GM12878 (cell line): ENCODE results near the gene NTN1.

ENCODE experiments used
- CBFB ChIP-seq: IDR thresholded peaks from 2 replicates; pipeline ENCODE4 v1.6.1; 2016; ENCODE audit warnings: antibody characterized with exemption, low read depth
- CHD1 ChIP-seq: IDR thresholded peaks from 2 replicates; pipeline ENCODE4 v1.6.1; 2012; ENCODE audit warnings: low read depth, low read length, improper control_type of control experiment
- ELK1 ChIP-seq: IDR thresholded peaks from 2 replicates; pipeline ENCODE4 v1.6.1; 2012; ENCODE audit warnings: low read depth, low read length, improper control_type of control experiment
- ESRRA ChIP-seq: IDR thresholded peaks from 2 replicates; pipeline ENCODE4 v1.6.1; 2012; ENCODE audit warnings: mild to moderate bottlenecking, low read length, improper control_type of control experiment
- PKNOX1 ChIP-seq: fragments of 450-650 bp; IDR thresholded peaks from 2 replicates; pipeline ENCODE4 v1.6.1; 2016; ENCODE audit warnings: mild to moderate bottlenecking
- POLR2AphosphoS2 ChIP-seq: IDR thresholded peaks from 2 replicates; pipeline ENCODE4 v1.6.1; 2011; ENCODE audit warnings: low read depth, mild to moderate bottlenecking, low read length, improper control_type of control experiment, moderate library complexity
- POLR2AphosphoS5 ChIP-seq: IDR thresholded peaks from 2 replicates; pipeline ENCODE4 v1.6.1; 2011; ENCODE audit warnings: mild to moderate bottlenecking, low read length, inconsistent platforms
- RBBP5 ChIP-seq: fragments of 200-600 bp; sonication (generic); conservative IDR thresholded peaks from 2 replicates; pipeline ENCODE4 v1.6.1; 2016
- YY1 ChIP-seq: IDR thresholded peaks from 2 replicates; pipeline ENCODE4 v1.6.1; 2011; ENCODE audit warnings: low read depth, mild to moderate bottlenecking, low read length
- TF ChIP-seq, protein P1 (sequence below), 3 experiments: IDR thresholded peaks in 2 of 3; conservative IDR thresholded peaks in 1 of 3; 2 replicates each; pipeline ENCODE4 v1.5.1; 2011; ENCODE audit warnings: low read depth in 3 of 3, low read length in 3 of 3, mild to moderate bottlenecking in 3 of 3, control low read depth in 2 of 3, moderate library complexity in 2 of 3, inconsistent platforms in 1 of 3, mixed read lengths in 1 of 3; ENCODE audit not compliant: control insufficient read depth in 2 of 3, insufficient read depth in 1 of 3; ENCODE audit errors: extremely low read depth in 1 of 3

DNA sequence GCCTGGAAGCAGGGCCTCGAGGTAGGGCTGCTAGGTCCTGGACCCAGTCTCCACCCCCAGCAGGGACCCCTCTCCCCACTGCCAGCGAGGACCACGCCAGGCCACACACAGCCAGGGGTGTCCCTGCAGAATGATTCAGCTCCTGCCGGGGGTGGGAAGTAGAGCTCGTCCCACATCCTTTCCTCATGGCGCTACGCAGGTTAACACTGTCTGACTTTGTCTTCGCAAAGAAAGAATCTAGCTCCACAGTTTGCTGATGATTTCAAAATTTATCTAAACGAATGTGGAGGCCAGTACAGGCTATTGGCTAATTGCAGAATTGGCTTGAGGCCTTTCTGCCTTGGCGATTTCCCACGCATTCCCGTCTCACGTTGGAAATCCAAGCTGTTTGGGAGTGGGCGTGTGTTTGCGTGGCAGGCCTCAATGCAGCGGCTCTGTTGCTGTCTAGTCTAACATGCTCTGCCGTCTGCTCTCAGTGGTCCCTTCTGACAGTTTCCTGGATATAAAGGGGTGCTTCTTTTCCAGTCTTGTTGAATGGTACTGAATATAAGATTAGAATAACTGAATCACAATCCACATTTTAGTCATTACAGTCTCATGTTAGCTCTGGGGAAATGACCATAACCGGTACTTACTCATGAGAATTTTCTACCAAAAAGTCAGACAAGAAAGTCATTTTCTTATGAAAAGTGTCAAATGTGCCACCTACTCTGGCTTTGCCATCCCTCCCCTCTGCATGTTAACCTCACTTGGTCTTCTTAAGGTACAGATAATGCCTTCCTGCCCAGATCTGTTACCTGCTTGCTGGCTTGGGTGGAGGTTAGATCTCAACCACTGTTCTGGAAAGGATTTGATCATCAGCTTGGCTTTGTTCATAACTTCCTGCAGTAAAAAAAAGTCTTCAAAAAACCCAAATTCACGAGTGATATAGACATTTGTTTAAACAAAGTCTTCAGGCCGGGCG, 252.4 kb downstream of the NTN1 start:
- TF ChIP-seq POLR2AphosphoS5, result no peak
- no peak for TF ChIP-seq YY1
- no peak for TF ChIP-seq POLR2AphosphoS2
- no peak for TF ChIP-seq CHD1
- no peak for TF ChIP-seq RBBP5
- no peak for TF ChIP-seq ELK1
- TF ChIP-seq PKNOX1, result no peak
- TF ChIP-seq, protein P1, sequence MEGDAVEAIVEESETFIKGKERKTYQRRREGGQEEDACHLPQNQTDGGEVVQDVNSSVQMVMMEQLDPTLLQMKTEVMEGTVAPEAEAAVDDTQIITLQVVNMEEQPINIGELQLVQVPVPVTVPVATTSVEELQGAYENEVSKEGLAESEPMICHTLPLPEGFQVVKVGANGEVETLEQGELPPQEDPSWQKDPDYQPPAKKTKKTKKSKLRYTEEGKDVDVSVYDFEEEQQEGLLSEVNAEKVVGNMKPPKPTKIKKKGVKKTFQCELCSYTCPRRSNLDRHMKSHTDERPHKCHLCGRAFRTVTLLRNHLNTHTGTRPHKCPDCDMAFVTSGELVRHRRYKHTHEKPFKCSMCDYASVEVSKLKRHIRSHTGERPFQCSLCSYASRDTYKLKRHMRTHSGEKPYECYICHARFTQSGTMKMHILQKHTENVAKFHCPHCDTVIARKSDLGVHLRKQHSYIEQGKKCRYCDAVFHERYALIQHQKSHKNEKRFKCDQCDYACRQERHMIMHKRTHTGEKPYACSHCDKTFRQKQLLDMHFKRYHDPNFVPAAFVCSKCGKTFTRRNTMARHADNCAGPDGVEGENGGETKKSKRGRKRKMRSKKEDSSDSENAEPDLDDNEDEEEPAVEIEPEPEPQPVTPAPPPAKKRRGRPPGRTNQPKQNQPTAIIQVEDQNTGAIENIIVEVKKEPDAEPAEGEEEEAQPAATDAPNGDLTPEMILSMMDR (IDR thresholded peaks at IDR 0.05 in 2 of 3, conservative IDR thresholded peaks at IDR 0.05 in 1 of 3; ENCODE audit: control insufficient read depth in 2 of 3, extremely low read depth in 1 of 3, insufficient read depth in 1 of 3, low read depth in 3 of 3, low read length in 3 of 3), result no peak
- no peak for TF ChIP-seq CBFB
- TF ChIP-seq ESRRA, result no peak
